ENCODE results near the gene PI4KA.

DNA sequence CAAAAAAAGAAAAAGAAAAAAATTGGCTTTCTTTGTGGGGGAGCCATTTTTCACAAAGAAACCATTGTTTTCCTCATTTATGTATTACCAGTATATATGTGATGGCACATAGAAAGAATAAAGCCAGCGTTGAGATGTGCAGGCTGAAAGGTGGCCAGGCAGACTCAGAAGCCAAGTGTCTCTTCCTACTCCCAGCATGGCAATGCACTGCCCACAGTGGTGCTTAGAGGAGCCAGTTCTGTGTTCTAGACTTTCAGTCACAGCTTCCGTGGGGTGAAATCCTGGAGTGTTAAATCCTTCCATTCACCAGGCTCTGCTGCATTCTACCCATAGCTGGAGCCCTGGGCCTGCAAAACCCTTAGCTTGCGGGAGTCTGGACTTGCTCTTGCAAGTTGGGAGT, 19.1 kb upstream of the PI4KA start:
- TF ChIP-seq, protein P1, sequence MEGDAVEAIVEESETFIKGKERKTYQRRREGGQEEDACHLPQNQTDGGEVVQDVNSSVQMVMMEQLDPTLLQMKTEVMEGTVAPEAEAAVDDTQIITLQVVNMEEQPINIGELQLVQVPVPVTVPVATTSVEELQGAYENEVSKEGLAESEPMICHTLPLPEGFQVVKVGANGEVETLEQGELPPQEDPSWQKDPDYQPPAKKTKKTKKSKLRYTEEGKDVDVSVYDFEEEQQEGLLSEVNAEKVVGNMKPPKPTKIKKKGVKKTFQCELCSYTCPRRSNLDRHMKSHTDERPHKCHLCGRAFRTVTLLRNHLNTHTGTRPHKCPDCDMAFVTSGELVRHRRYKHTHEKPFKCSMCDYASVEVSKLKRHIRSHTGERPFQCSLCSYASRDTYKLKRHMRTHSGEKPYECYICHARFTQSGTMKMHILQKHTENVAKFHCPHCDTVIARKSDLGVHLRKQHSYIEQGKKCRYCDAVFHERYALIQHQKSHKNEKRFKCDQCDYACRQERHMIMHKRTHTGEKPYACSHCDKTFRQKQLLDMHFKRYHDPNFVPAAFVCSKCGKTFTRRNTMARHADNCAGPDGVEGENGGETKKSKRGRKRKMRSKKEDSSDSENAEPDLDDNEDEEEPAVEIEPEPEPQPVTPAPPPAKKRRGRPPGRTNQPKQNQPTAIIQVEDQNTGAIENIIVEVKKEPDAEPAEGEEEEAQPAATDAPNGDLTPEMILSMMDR (IDR thresholded peaks at IDR 0.05; ENCODE audit: low read depth, low read length): no peak
- TF ChIP-seq POLR2A (IDR thresholded peaks at IDR 0.05; ENCODE audit: extremely low read depth, insufficient read length): no peak

All from NB4 (cell line).